Activated naive CD4-positive, alpha-beta T cell treated with anti-CD3 and anti-CD28 coated beads, Interleukin-2, amount 50 U/mL, for 24 hours (primary cell): Measurements from ENCODE around the gene CUEDC1.

ENCODE experiments used
- H3K27ac Mint-ChIP-seq: one replicate; pipeline ENCODE4 v1.8.0; 2021; ENCODE audit warnings: mild to moderate bottlenecking, mixed read lengths
- H3K27me3 Mint-ChIP-seq: one replicate; pipeline ENCODE4 v1.8.0; 2021; ENCODE audit warnings: mixed read lengths
- H3K36me3 Mint-ChIP-seq: one replicate; pipeline ENCODE4 v1.8.0; 2021; ENCODE audit warnings: mixed read lengths
- H3K4me1 Mint-ChIP-seq: one replicate; pipeline ENCODE4 v1.8.0; 2021; ENCODE audit warnings: mixed read lengths
- H3K4me3 Mint-ChIP-seq: one replicate; pipeline ENCODE4 v1.8.0; 2021; ENCODE audit warnings: mild to moderate bottlenecking, mixed read lengths
- H3K9me3 Mint-ChIP-seq: one replicate; pipeline ENCODE4 v1.8.0; 2021; ENCODE audit warnings: mixed read lengths

The CUEDC1 gene

GRCh38 chr17:57906910-57907309 is 48.3 kb downstream of the CUEDC1 start:
- Mint-ChIP-seq H3K4me1 (peaks cover 13% of the 10 kb centered on the region), H3K9me3 (no peaks in the 10 kb centered on the region), H3K36me3 (no peaks in the 10 kb centered on the region), H3K4me3 (no peak overlapping the region), H3K27me3 (no peaks in the 10 kb centered on the region), H3K27ac (no peak overlapping the region)

GRCh38 chr17:57905875-57906455 is 49.2 kb downstream of the CUEDC1 start:
- H3K27ac Mint-ChIP-seq: no peak overlapping the region
- H3K9me3 Mint-ChIP-seq: no peaks in the 10 kb centered on the region
- no peak overlapping the region for H3K4me3 Mint-ChIP-seq
- peaks cover 13% of the 10 kb centered on the region for H3K4me1 Mint-ChIP-seq
- no peaks in the 10 kb centered on the region for H3K27me3 Mint-ChIP-seq
- H3K36me3 Mint-ChIP-seq: no peaks in the 10 kb centered on the region

- H3K4me3 Mint-ChIP-seq: no peak overlapping the region
- H3K27me3 Mint-ChIP-seq: no peaks in the 10 kb centered on the region
- H3K27ac Mint-ChIP-seq: no peak overlapping the region
- no peaks in the 10 kb centered on the region for H3K9me3 Mint-ChIP-seq
- H3K36me3 Mint-ChIP-seq: no peaks in the 10 kb centered on the region
- H3K4me1 Mint-ChIP-seq: peaks cover 18% of the 10 kb centered on the region
Measured at GRCh38 chr17:57903961-57904360, 51.3 kb downstream of the CUEDC1 start.

- H3K27ac Mint-ChIP-seq: no peak overlapping the region
- no peaks in the 10 kb centered on the region for H3K27me3 Mint-ChIP-seq
- no peak overlapping the region for H3K4me3 Mint-ChIP-seq
- H3K9me3 Mint-ChIP-seq: no peaks in the 10 kb centered on the region
- no peaks in the 10 kb centered on the region for H3K36me3 Mint-ChIP-seq
- peaks cover 18% of the 10 kb centered on the region for H3K4me1 Mint-ChIP-seq
Measured at GRCh38 chr17:57902800-57903759, 52.1 kb downstream of the CUEDC1 start.

- Mint-ChIP-seq H3K36me3 (no peaks in the 10 kb centered on the region), H3K4me1 (peaks cover 18% of the 10 kb centered on the region), H3K27ac (no peak overlapping the region), H3K4me3 (no peak overlapping the region), H3K9me3 (no peaks in the 10 kb centered on the region), H3K27me3 (no peaks in the 10 kb centered on the region)
Measured at GRCh38 chr17:57902117-57902799, 53.0 kb downstream of the CUEDC1 start.

GRCh38 chr17:57900991-57901743 is 54.0 kb downstream of the CUEDC1 start:
- Mint-ChIP-seq H3K4me3 (no peak overlapping the region), H3K27me3 (no peaks in the 10 kb centered on the region), H3K9me3 (no peaks in the 10 kb centered on the region), H3K27ac (no peak overlapping the region), H3K4me1 (peaks cover 18% of the 10 kb centered on the region), H3K36me3 (no peaks in the 10 kb centered on the region)

- H3K9me3 Mint-ChIP-seq: no peaks in the 10 kb centered on the region
- no peak overlapping the region for H3K27ac Mint-ChIP-seq
- no peaks in the 10 kb centered on the region for H3K27me3 Mint-ChIP-seq
- H3K36me3 Mint-ChIP-seq: no peaks in the 10 kb centered on the region
- H3K4me1 Mint-ChIP-seq: peaks cover 18% of the 10 kb centered on the region
- H3K4me3 Mint-ChIP-seq: no peak overlapping the region
Measured at GRCh38 chr17:57899822-57900221, 55.4 kb downstream of the CUEDC1 start.

- Mint-ChIP-seq H3K4me1 (peaks cover 18% of the 10 kb centered on the region), H3K27ac (no peak overlapping the region), H3K9me3 (no peaks in the 10 kb centered on the region), H3K4me3 (no peak overlapping the region), H3K36me3 (no peaks in the 10 kb centered on the region), H3K27me3 (no peaks in the 10 kb centered on the region)
Measured at GRCh38 chr17:57899391-57899790, 55.8 kb downstream of the CUEDC1 start.

GRCh38 chr17:57898487-57899311 is 56.5 kb downstream of the CUEDC1 start:
- no peaks in the 10 kb centered on the region for H3K27me3 Mint-ChIP-seq
- no peak overlapping the region for H3K4me3 Mint-ChIP-seq
- peaks cover 17% of the 10 kb centered on the region for H3K4me1 Mint-ChIP-seq
- no peak overlapping the region for H3K27ac Mint-ChIP-seq
- H3K9me3 Mint-ChIP-seq: no peaks in the 10 kb centered on the region
- no peaks in the 10 kb centered on the region for H3K36me3 Mint-ChIP-seq

GRCh38 chr17:57895382-57896060 is 59.7 kb downstream of the CUEDC1 start:
- peaks cover 11% of the 10 kb centered on the region for H3K4me1 Mint-ChIP-seq
- no peak overlapping the region for H3K27ac Mint-ChIP-seq
- H3K36me3 Mint-ChIP-seq: no peaks in the 10 kb centered on the region
- no peak overlapping the region for H3K4me3 Mint-ChIP-seq
- no peaks in the 10 kb centered on the region for H3K9me3 Mint-ChIP-seq
- H3K27me3 Mint-ChIP-seq: no peaks in the 10 kb centered on the region

- no peak overlapping the region for H3K4me3 Mint-ChIP-seq
- H3K36me3 Mint-ChIP-seq: no peaks in the 10 kb centered on the region
- H3K9me3 Mint-ChIP-seq: no peaks in the 10 kb centered on the region
- no peaks in the 10 kb centered on the region for H3K27me3 Mint-ChIP-seq
- no peak overlapping the region for H3K27ac Mint-ChIP-seq
- H3K4me1 Mint-ChIP-seq: peaks cover 11% of the 10 kb centered on the region
Measured at GRCh38 chr17:57894848-57895247, 60.4 kb downstream of the CUEDC1 start.

- H3K9me3 Mint-ChIP-seq: no peaks in the 10 kb centered on the region
- no peak overlapping the region for H3K4me3 Mint-ChIP-seq
- no peak overlapping the region for H3K27ac Mint-ChIP-seq
Measured at GRCh38 chr17:57892820-57893595, 62.2 kb downstream of the CUEDC1 start.

GRCh38 chr17:57892146-57892819 is 62.9 kb downstream of the CUEDC1 start:
- peaks cover 6% of the 10 kb centered on the region for H3K4me1 Mint-ChIP-seq
- no peak overlapping the region for H3K4me3 Mint-ChIP-seq
- no peaks in the 10 kb centered on the region for H3K9me3 Mint-ChIP-seq
- H3K36me3 Mint-ChIP-seq: no peaks in the 10 kb centered on the region
- no peaks in the 10 kb centered on the region for H3K27me3 Mint-ChIP-seq
- H3K27ac Mint-ChIP-seq: no peak overlapping the region

More at GRCh38 chr17:57892820-57893595, 62.2 kb downstream of the CUEDC1 start:
- no peaks in the 10 kb centered on the region for H3K36me3 Mint-ChIP-seq
- no peaks in the 10 kb centered on the region for H3K27me3 Mint-ChIP-seq
- H3K4me1 Mint-ChIP-seq: peaks cover 6% of the 10 kb centered on the region
